Measurements from ENCODE around the gene ZNF708. TPM values are rescaled to one million over a fixed set of nuclear protein-coding genes. Genes with fewer than 3 reads are reported as not detected.

ZNF708 gene
- polyA plus RNA-seq, result 16.0 and 30.9 TPM in 2 replicates
- polyA minus RNA-seq, result 126 and 138 TPM in 2 replicates

DNA sequence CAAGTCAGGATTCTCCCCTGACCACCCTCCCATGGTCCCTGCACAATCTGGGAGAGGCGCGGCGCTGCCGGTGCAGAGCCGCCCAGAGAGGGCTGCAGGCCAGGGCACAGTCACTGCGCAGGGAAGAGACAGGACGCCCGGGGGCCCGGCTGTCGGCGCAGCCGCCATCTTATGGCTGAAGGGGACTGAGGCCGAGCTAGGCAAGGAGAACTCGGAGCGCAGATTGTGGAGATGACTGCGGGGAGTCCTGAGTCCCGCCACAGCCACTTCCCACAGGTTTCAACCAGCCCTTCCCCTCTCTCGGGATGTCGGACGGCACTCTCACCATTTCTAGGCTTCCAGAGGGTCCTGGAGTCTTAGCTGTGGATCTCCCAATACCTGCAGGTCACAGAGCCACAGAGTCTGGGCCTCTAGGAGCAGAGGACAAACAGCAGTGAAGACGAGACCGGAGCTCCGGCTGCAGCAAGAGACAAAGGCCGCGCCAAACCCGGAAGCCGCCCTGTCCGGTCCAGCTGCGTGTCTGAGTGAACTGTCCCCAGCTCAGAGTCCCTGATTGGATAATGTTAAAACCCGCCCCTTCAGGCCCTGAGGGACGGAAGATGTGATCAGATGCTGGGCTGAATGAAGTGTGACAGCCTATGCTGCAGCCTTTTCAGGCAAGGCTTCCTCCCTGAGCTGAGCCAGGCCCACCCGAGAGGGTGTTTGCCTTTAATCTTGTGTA, at the start of gene ZNF708:
Gene ZNF708, minus strand, starts transcription at position 526 of the 721 bp plus-strand sequence. Its CDS starts 198 bp downstream, at position 328.
- Histone ChIP-seq H3K9me2 (ENCODE audit: insufficient read depth, low read length) (no peaks in the 10 kb centered on the region), H2AFZ (ENCODE audit: low read depth, low read length) (peak within 1 kb of the TSS; percentile 97), H3K27ac (ENCODE audit: low read length) (peak within 1 kb of the TSS; percentile 100), H3K79me2 (replicated peaks; ENCODE audit: insufficient read depth, low read length) (peaks cover 44% of the 10 kb centered on the region), H3K36me3 (ENCODE audit: insufficient read depth, low read length) (no peaks in the 10 kb centered on the region), H3K9ac (ENCODE audit: low read length) (peak within 1 kb of the TSS; percentile 99), H3F3A (ENCODE audit: insufficient read depth, low read length, poor library complexity, severe bottlenecking) (peaks cover 7% of the 10 kb centered on the region), H3K4me2 (ENCODE audit: low read length) (peak within 1 kb of the TSS; percentile 92), H3K9me3 (ENCODE audit: low read length) (peaks cover 9% of the 10 kb centered on the region), H4K20me1 (ENCODE audit: insufficient read depth) (no peaks in the 10 kb centered on the region), H3K4me3 (ENCODE audit: low read length) (peak within 1 kb of the TSS; percentile 83), H3K27me3 (ENCODE audit: insufficient read depth, low read depth, low read length) (no peaks in the 10 kb centered on the region)
- TF ChIP-seq RAD21 (conservative IDR thresholded peaks at IDR 0.05) (peak; percentile 31), SMC3 (conservative IDR thresholded peaks at IDR 0.05; ENCODE audit: poor library complexity) (no peak), TAF1 (IDR thresholded peaks at IDR 0.05; ENCODE audit: low read depth) (peak; percentile 96), EP300 (conservative IDR thresholded peaks at IDR 0.05; ENCODE audit: poor library complexity, severe bottlenecking) (peak; percentile 41), MXI1 (conservative IDR thresholded peaks at IDR 0.05; ENCODE audit: poor library complexity, severe bottlenecking) (peak; percentile 57), POLR2AphosphoS5 (IDR thresholded peaks at IDR 0.05) (peak; percentile 96), EZH2 (IDR thresholded peaks at IDR 0.05; ENCODE audit: borderline replicate concordance, insufficient read depth, low read length, poor library complexity, severe bottlenecking) (no peak)
- TF ChIP-seq, protein P1, sequence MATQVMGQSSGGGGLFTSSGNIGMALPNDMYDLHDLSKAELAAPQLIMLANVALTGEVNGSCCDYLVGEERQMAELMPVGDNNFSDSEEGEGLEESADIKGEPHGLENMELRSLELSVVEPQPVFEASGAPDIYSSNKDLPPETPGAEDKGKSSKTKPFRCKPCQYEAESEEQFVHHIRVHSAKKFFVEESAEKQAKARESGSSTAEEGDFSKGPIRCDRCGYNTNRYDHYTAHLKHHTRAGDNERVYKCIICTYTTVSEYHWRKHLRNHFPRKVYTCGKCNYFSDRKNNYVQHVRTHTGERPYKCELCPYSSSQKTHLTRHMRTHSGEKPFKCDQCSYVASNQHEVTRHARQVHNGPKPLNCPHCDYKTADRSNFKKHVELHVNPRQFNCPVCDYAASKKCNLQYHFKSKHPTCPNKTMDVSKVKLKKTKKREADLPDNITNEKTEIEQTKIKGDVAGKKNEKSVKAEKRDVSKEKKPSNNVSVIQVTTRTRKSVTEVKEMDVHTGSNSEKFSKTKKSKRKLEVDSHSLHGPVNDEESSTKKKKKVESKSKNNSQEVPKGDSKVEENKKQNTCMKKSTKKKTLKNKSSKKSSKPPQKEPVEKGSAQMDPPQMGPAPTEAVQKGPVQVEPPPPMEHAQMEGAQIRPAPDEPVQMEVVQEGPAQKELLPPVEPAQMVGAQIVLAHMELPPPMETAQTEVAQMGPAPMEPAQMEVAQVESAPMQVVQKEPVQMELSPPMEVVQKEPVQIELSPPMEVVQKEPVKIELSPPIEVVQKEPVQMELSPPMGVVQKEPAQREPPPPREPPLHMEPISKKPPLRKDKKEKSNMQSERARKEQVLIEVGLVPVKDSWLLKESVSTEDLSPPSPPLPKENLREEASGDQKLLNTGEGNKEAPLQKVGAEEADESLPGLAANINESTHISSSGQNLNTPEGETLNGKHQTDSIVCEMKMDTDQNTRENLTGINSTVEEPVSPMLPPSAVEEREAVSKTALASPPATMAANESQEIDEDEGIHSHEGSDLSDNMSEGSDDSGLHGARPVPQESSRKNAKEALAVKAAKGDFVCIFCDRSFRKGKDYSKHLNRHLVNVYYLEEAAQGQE (IDR thresholded peaks at IDR 0.05; ENCODE audit: borderline replicate concordance), result peak; percentile 95
- TF ChIP-seq, protein P2, sequence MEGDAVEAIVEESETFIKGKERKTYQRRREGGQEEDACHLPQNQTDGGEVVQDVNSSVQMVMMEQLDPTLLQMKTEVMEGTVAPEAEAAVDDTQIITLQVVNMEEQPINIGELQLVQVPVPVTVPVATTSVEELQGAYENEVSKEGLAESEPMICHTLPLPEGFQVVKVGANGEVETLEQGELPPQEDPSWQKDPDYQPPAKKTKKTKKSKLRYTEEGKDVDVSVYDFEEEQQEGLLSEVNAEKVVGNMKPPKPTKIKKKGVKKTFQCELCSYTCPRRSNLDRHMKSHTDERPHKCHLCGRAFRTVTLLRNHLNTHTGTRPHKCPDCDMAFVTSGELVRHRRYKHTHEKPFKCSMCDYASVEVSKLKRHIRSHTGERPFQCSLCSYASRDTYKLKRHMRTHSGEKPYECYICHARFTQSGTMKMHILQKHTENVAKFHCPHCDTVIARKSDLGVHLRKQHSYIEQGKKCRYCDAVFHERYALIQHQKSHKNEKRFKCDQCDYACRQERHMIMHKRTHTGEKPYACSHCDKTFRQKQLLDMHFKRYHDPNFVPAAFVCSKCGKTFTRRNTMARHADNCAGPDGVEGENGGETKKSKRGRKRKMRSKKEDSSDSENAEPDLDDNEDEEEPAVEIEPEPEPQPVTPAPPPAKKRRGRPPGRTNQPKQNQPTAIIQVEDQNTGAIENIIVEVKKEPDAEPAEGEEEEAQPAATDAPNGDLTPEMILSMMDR (IDR thresholded peaks at IDR 0.05; ENCODE audit: poor library complexity, severe bottlenecking), result peak; percentile 12

GRCh38 chr19:21362291-21362690, 33.1 kb upstream of the ZNF708 start:
- no peak for TF ChIP-seq EP300 (conservative IDR thresholded peaks at IDR 0.05; ENCODE audit: poor library complexity, severe bottlenecking)
- TF ChIP-seq TAF1 (IDR thresholded peaks at IDR 0.05; ENCODE audit: low read depth), result no peak
- TF ChIP-seq RAD21 (conservative IDR thresholded peaks at IDR 0.05), result no peak
- TF ChIP-seq, protein P1 (IDR thresholded peaks at IDR 0.05; ENCODE audit: borderline replicate concordance), result no peak
- no peak for TF ChIP-seq EZH2 (IDR thresholded peaks at IDR 0.05; ENCODE audit: borderline replicate concordance, insufficient read depth, low read length, poor library complexity, severe bottlenecking)
- TF ChIP-seq POLR2AphosphoS5 (IDR thresholded peaks at IDR 0.05), result no peak
- no peak for TF ChIP-seq SMC3 (conservative IDR thresholded peaks at IDR 0.05; ENCODE audit: poor library complexity)
- Histone ChIP-seq H3K9me3 (ENCODE audit: low read length) (no peaks in the 10 kb centered on the region), H3K36me3 (ENCODE audit: insufficient read depth, low read length) (peaks cover 20% of the 10 kb centered on the region), H3K4me3 (ENCODE audit: low read length) (no peak overlapping the region), H3K9ac (ENCODE audit: low read length) (no peak overlapping the region), H3K9me2 (ENCODE audit: insufficient read depth, low read length) (no peaks in the 10 kb centered on the region), H3F3A (ENCODE audit: insufficient read depth, low read length, poor library complexity, severe bottlenecking) (no peaks in the 10 kb centered on the region), H3K27ac (ENCODE audit: low read length) (no peak overlapping the region), H2AFZ (ENCODE audit: low read depth, low read length) (no peak overlapping the region), H3K27me3 (ENCODE audit: insufficient read depth, low read depth, low read length) (no peaks in the 10 kb centered on the region), H3K4me2 (ENCODE audit: low read length) (no peak overlapping the region), H4K20me1 (ENCODE audit: insufficient read depth) (no peaks in the 10 kb centered on the region), H3K79me2 (replicated peaks; ENCODE audit: insufficient read depth, low read length) (peaks cover 45% of the 10 kb centered on the region)
